Breast epithelium (tissue), 4 donors: ENCODE data around the gene SUV39H2. TPM values are rescaled to one million over a fixed set of nuclear protein-coding genes. Genes with fewer than 3 reads are reported as not detected.
"Not testable (repeated sequence)": the region's sequence is repeated elsewhere in the genome, so short reads cannot be mapped to it uniquely, and the experiment has no call there.

ENCODE experiments used
- DNase-seq, 2 donors: peaks; one replicate each; pipeline ENCODE4 v3.0.0-alpha.2; 2019; ENCODE audit warnings: low spot score in 2 of 2
- H3K27ac ChIP-seq, 2 donors: fragments of 200-600 bp; sonication (generic) in 1 of 2; one replicate each; pipeline ENCODE4 v1.5.1; 2016 to 2019; ENCODE audit warnings: mild to moderate bottlenecking in 1 of 2
- H3K27me3 ChIP-seq, 2 donors: fragments of 200-600 bp; sonication (generic) in 1 of 2; one replicate each; pipeline versions ENCODE4 v1.5.1 to v1.6.0; 2017 to 2019; ENCODE audit warnings: control low read depth in 1 of 2, mild to moderate bottlenecking in 1 of 2
- H3K36me3 ChIP-seq: fragments of 200-600 bp; one replicate; pipeline ENCODE4 v1.5.1; 2019
- H3K4me1 ChIP-seq, 2 donors: fragments of 200-600 bp; sonication (generic); one replicate each; pipeline ENCODE4 v1.5.1; 2016 to 2019; ENCODE audit warnings: control low read depth in 1 of 2
- H3K4me3 ChIP-seq, 3 donors: fragments of 200-600 bp; sonication (generic); 1 replicate in 2 of 3; 2 replicates in 1 of 3; pipeline ENCODE4 v1.5.1; 2016 to 2019; ENCODE audit warnings: mild to moderate bottlenecking in 3 of 3, moderate library complexity in 2 of 3
- H3K9me3 ChIP-seq, 2 donors: fragments of 200-600 bp; sonication (generic) in 1 of 2; one replicate each; pipeline ENCODE4 v1.5.1; 2016 to 2019; ENCODE audit warnings: control low read depth in 1 of 2
- POLR2A ChIP-seq: fragments of 450-650 bp; IDR thresholded peaks from one replicate; pipeline ENCODE4 v1.6.1; 2016; ENCODE audit warnings: antibody characterized with exemption, mild to moderate bottlenecking, moderate library complexity
- POLR2AphosphoS5 ChIP-seq, 3 donors: sonication (generic); formaldehyde crosslinking; IDR thresholded peaks; one replicate each; pipeline ENCODE4 v1.6.1; 2017; ENCODE audit warnings: antibody characterized with exemption in 3 of 3
- intact Hi-C: fragments of 100-400 bp; cut with DNase I; formaldehyde crosslinking; loops from one replicate; pipeline ENCODE4 v1.15.1; 2023; ENCODE audit warnings: low total_unique reads
- total RNA-seq, 3 donors: library from RNA; depleted of rRNA; stranded (reverse); fragments of >200 nt; gene quantifications; one replicate each; pipeline ENCODE4 v1.1.0, GENCODE V29; 2016
- TF ChIP-seq, protein P1 (sequence below), 3 donors: fragments of 450-650 bp; IDR thresholded peaks; one replicate each; pipeline ENCODE4 v1.5.1; 2016 to 2017; ENCODE audit warnings: antibody characterized with exemption in 3 of 3, mild to moderate bottlenecking in 3 of 3, moderate library complexity in 3 of 3

Gene SUV39H2
- total RNA-seq, 3 donors from 2014 or later: 4.6 to 7.5 (median 5.6) TPM

DNA sequence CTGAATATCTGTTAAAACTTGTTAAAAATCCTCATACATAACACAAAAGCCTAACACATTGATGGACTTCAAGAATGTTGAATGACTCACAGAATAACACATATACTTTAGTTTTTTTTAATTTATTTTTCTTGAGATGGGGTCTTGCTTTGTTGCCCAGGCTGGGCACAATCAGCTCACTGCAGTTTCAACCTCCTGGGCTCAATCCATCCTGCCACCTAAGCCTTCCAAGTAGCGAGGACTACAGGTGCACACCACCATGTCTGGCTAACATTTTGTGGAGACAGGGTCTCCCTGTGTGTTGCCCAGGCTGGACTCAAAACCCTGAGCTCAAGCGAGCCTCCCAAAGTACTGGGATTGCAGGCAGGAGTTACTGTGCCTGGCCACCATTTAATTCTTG lies 28.1 kb downstream of the SUV39H2 start:
- TF ChIP-seq, protein P1, sequence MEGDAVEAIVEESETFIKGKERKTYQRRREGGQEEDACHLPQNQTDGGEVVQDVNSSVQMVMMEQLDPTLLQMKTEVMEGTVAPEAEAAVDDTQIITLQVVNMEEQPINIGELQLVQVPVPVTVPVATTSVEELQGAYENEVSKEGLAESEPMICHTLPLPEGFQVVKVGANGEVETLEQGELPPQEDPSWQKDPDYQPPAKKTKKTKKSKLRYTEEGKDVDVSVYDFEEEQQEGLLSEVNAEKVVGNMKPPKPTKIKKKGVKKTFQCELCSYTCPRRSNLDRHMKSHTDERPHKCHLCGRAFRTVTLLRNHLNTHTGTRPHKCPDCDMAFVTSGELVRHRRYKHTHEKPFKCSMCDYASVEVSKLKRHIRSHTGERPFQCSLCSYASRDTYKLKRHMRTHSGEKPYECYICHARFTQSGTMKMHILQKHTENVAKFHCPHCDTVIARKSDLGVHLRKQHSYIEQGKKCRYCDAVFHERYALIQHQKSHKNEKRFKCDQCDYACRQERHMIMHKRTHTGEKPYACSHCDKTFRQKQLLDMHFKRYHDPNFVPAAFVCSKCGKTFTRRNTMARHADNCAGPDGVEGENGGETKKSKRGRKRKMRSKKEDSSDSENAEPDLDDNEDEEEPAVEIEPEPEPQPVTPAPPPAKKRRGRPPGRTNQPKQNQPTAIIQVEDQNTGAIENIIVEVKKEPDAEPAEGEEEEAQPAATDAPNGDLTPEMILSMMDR (IDR thresholded peaks at IDR 0.05): no peak
- no peak for TF ChIP-seq POLR2AphosphoS5 (IDR thresholded peaks at IDR 0.05)
- no peak for TF ChIP-seq POLR2A
- H3K27me3 ChIP-seq: no peaks in the 10 kb centered on the region
- no peak overlapping the region for H3K4me3 ChIP-seq
- no peak overlapping the region for H3K27ac ChIP-seq
- DNase-seq: no peak
- intact Hi-C loops: no loop called here
- no peaks in the 10 kb centered on the region for H3K36me3 ChIP-seq
- H3K9me3 ChIP-seq: no peaks in the 10 kb centered on the region
- no peaks in the 10 kb centered on the region for H3K4me1 ChIP-seq

DNA sequence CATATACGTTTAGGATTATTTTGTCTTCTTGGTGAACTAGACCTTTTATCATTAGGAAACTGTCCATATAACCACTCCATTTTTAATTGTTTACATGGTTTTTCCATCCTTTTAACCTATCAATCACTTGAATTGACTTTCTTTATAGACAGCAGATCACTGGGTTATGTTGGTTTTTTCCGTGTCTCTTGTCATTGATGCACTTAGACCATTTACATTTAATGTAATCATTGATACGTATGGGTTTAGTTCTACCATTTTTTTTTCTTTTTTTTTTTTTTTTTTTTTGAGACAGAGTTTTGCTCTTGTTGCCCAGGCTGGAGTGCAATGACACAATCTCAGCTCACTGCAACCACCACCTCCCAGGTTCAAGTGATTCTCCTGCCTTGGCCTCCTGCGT lies 28.9 kb downstream of the SUV39H2 start:
- intact Hi-C loops, H3K4me3 ChIP-seq, H3K9me3 ChIP-seq, H3K27me3 ChIP-seq, DNase-seq, H3K36me3 ChIP-seq, H3K27ac ChIP-seq, H3K4me1 ChIP-seq: not testable (repeated sequence)

DNA sequence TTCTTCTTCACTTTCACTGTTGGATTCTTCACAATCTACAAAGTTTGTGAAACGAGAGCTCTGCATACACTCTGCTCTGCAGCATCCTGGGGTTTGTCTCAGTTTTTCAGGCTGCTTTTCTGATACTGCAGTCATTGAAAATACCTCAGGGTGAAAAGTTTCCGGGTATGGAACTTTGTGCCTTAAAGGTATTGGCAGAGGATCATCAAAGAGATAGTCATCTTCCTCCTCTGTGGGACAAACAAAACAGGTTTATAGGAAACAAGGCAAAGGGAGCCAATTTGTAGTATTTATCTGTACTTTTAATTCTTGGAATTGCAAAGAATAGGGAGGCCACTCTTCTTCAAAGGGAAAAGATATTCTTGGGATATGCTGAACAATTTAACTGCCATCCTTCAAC lies 30.4 kb downstream of the SUV39H2 start:
- H3K27me3 ChIP-seq: no peaks in the 10 kb centered on the region
- DNase-seq: no peak
- no peak overlapping the region for H3K4me3 ChIP-seq
- no peak for TF ChIP-seq POLR2AphosphoS5 (IDR thresholded peaks at IDR 0.05)
- TF ChIP-seq POLR2A: no peak
- TF ChIP-seq, protein P1 (IDR thresholded peaks at IDR 0.05): no peak
- no peaks in the 10 kb centered on the region for H3K9me3 ChIP-seq
- no peaks in the 10 kb centered on the region for H3K4me1 ChIP-seq
- no peak overlapping the region for H3K27ac ChIP-seq
- H3K36me3 ChIP-seq: no peaks in the 10 kb centered on the region
- intact Hi-C loops: no loop called here

DNA sequence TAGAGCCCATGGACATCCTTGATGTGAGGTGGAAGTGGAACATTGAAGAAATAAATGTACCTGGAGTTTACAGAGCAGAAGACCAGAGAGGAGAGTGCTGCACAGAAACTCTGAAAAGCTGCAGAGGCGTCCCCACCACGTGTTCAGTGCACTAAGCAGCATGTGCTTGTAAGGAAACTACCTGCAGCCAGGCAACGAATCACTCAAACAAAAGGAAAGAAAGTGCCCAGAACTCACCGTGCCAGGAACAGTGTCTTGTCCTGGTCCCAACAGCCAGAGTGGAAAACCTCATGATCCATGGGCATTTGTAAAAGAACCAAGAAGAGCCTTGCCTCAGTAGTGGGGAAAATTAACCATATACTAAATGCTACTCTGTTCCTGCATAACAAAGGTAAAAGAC lies 32.3 kb downstream of the SUV39H2 start:
- intact Hi-C loops: no loop called here
- Histone ChIP-seq H3K4me1 (no peaks in the 10 kb centered on the region), H3K36me3 (no peaks in the 10 kb centered on the region), H3K9me3 (no peaks in the 10 kb centered on the region), H3K27me3 (no peaks in the 10 kb centered on the region), H3K27ac (no peak overlapping the region), H3K4me3 (no peak overlapping the region)
- TF ChIP-seq POLR2AphosphoS5 (IDR thresholded peaks at IDR 0.05): no peak
- TF ChIP-seq, protein P1 (IDR thresholded peaks at IDR 0.05): no peak
- no peak for TF ChIP-seq POLR2A
- no peak for DNase-seq

DNA sequence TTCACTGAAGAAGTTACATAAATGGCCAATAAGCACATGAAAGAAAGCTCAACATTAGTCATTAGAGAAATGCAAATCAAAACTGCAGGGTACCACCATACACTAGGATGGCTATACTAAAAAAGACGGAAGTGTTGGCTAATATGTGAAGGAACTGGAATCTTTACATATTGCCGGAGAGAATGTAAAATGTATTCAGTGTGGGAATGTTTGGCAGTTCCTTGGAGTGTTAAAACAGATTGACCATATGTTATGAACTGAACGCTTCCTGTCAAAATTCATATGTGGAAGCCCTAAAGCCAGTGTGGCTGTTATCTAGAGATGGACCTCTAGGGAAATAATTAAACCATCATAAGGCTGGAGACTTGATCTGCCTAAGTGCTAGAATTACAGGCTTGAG lies 33.1 kb downstream of the SUV39H2 start:
- DNase-seq: no peak
- no peaks in the 10 kb centered on the region for H3K36me3 ChIP-seq
- intact Hi-C loops: no loop called here
- H3K27ac ChIP-seq: no peak overlapping the region
- H3K27me3 ChIP-seq: no peaks in the 10 kb centered on the region
- no peaks in the 10 kb centered on the region for H3K4me1 ChIP-seq
- peaks cover 0 to 8% of the 10 kb centered on the region in 2 donors for H3K9me3 ChIP-seq
- H3K4me3 ChIP-seq: no peak overlapping the region
- TF ChIP-seq, protein P1 (IDR thresholded peaks at IDR 0.05): no peak

DNA sequence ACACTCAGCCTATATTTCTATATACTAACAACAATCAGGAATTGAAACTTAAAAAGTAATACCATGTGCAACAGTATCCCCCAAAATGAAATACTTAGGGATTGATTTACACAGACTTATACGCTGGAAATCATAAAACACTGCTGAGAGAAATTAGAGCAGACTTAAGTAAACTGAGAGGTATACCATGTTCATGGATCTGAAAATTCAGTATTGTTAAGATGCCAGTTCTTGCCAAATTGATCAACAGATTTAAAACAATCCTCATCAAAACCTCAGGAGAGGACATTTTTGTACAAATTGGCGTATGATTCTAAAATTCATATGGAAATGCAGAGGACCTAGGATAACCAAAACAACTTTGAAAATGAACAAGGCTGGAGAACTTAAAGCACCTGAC lies 37.9 kb downstream of the SUV39H2 start:
- Histone ChIP-seq H3K4me1 (no peaks in the 10 kb centered on the region), H3K36me3 (peaks cover 5% of the 10 kb centered on the region), H3K27ac (no peak overlapping the region), H3K9me3 (peaks cover 6 to 26% of the 10 kb centered on the region in 2 donors), H3K27me3 (no peaks in the 10 kb centered on the region), H3K4me3 (no peak overlapping the region)
- TF ChIP-seq POLR2AphosphoS5 (IDR thresholded peaks at IDR 0.05): no peak
- no peak for TF ChIP-seq POLR2A
- TF ChIP-seq, protein P1 (IDR thresholded peaks at IDR 0.05): no peak
- intact Hi-C loops: no loop called here
- no peak for DNase-seq
